Measurements from ENCODE around the gene CLDN22.

DNA sequence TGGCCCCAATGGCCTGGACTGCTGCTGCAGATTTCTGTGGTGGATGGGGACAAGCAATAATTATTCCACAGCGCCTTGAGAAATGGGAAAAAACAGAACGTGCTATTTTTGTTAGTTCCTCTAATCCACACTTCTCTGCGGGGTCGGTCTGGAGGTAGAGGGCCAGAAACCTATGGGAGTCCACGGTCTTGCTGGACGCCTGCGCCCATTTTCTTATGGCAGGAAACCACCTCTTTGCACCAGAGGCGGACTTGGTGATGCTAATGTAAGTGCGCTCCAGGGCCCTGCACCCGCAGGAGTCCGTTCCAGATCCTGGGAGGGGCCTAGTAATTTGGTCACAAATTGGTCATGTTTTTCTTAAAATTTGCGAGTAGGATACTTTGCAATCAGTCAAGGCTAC is 28.1 kb upstream of the CLDN22 start:
- TF ChIP-seq POLR2AphosphoS5 (IDR thresholded peaks at IDR 0.05; ENCODE audit: low read depth) (no peak), SPI1 (IDR thresholded peaks at IDR 0.05; ENCODE audit: borderline replicate concordance, low read depth) (no peak), CTCF (IDR thresholded peaks at IDR 0.05; ENCODE audit: insufficient read depth, low read length) (no peak), REST (IDR thresholded peaks at IDR 0.05; ENCODE audit: insufficient replicate concordance, low read depth) (no peak)

Measured in HL-60 (cell line).